NCI-H524 (cell line): ENCODE results near the gene MFNG.

Experiments used
- DNase-seq, 2 experiments: peaks; one replicate each; lab custom pipeline; 2025; lab: John Stamatoyannopoulos, UW

Gene MFNG

GRCh38 chr22:37511395-37512104 is 25.4 kb upstream of the MFNG start:
- DNase-seq: no peak

- DNase-seq: no peak
Measured at GRCh38 chr22:37510091-37510490, 23.9 kb upstream of the MFNG start.

- DNase-seq: no peak
Measured at GRCh38 chr22:37509059-37509860, 23.1 kb upstream of the MFNG start.

GRCh38 chr22:37508431-37508992 is 22.3 kb upstream of the MFNG start:
- DNase-seq: no peak

- DNase-seq: no peak
Measured at GRCh38 chr22:37507731-37508130, 21.5 kb upstream of the MFNG start.

- no peak for DNase-seq
Measured at GRCh38 chr22:37505989-37506388, 19.8 kb upstream of the MFNG start.

GRCh38 chr22:37505565-37505964 is 19.4 kb upstream of the MFNG start:
- DNase-seq: no peak

GRCh38 chr22:37504964-37505363 is 18.8 kb upstream of the MFNG start:
- DNase-seq: no peak

GRCh38 chr22:37503850-37504249 is 17.7 kb upstream of the MFNG start:
- DNase-seq: no peak

GRCh38 chr22:37503183-37503683 is 17.0 kb upstream of the MFNG start:
- no peak for DNase-seq

GRCh38 chr22:37502342-37503182 is 16.4 kb upstream of the MFNG start:
- no peak for DNase-seq

- peak in 1 of 2 experiments; percentile 19 for DNase-seq
Measured at GRCh38 chr22:37501610-37502341, 15.6 kb upstream of the MFNG start.

GRCh38 chr22:37500745-37501609 is 14.8 kb upstream of the MFNG start:
- no peak for DNase-seq

GRCh38 chr22:37499789-37500540 is 13.8 kb upstream of the MFNG start:
- no peak for DNase-seq

- no peak for DNase-seq
Measured at GRCh38 chr22:37499027-37499707, 13.0 kb upstream of the MFNG start.

- peak; percentile 25 to 61 for DNase-seq
Measured at GRCh38 chr22:37498289-37498909, 12.2 kb upstream of the MFNG start.

GRCh38 chr22:37497062-37497599 is 10.9 kb upstream of the MFNG start:
- DNase-seq: no peak

GRCh38 chr22:37496651-37497050 is 10.5 kb upstream of the MFNG start:
- DNase-seq: peak in 1 of 2 experiments; percentile 28
